BJ (cell line): ENCODE data around the gene SUMF2. TPM values are rescaled to one million over a fixed set of nuclear protein-coding genes. Genes with fewer than 3 reads are reported as not detected.

Source experiments
- CTCF ChIA-PET: fragments of 350-600 bp; formaldehyde crosslinking; extraction: SDS; loops from one replicate; lab custom pipeline; 2021; ENCODE audit warnings: antibody characterized with exemption, inconsistent platforms; lab: Yijun Ruan, JAX
- POLR2A ChIA-PET: fragments of 300-600 bp; sonication (Branson Sonifier 250); formaldehyde crosslinking; extraction: SDS; loops from one replicate; lab custom pipeline; 2021; ENCODE audit warnings: antibody characterized with exemption; lab: Charles Lee
- DNase-seq: peaks from one replicate; pipeline ENCODE4 v3.0.0-alpha.2; 2011; ENCODE audit warnings: low read depth
- H3K27me3 ChIP-seq: 2 replicates; pipeline ENCODE4 v1.6.0; 2011; ENCODE audit warnings: low read length; ENCODE audit not compliant: control insufficient read depth, insufficient read depth
- H3K36me3 ChIP-seq: 2 replicates; pipeline ENCODE4 v1.5.1; 2011; ENCODE audit warnings: low read length; ENCODE audit not compliant: control insufficient read depth, insufficient read depth
- H3K4me3 ChIP-seq: 2 replicates; pipeline ENCODE4 v1.5.1; 2011; ENCODE audit warnings: low read depth, mild to moderate bottlenecking, control low read depth, low read length
- polyA plus RNA-seq: library from polyadenylated mRNA; depleted of rRNA; stranded (reverse); fragments of >200 nt; gene quantifications from 2 replicates; pipeline ENCODE4 v1.2.3, GENCODE V29; 2011
- TF ChIP-seq, protein P1 (sequence below): IDR thresholded peaks from 2 replicates; pipeline ENCODE4 v1.5.1; 2011; ENCODE audit warnings: low read depth, mild to moderate bottlenecking, control low read depth, inconsistent platforms, low read length, moderate library complexity; ENCODE audit not compliant: insufficient read depth

The SUMF2 gene
- polyA plus RNA-seq, 1 experiment: 153 TPM

GRCh38 chr7:56051053-56051338, 13.1 kb upstream of the SUMF2 start:
- Histone ChIP-seq H3K27me3 (no peaks in the 10 kb centered on the region), H3K36me3 (no peaks in the 10 kb centered on the region), H3K4me3 (peak overlapping the region; percentile 86)
- TF ChIP-seq, protein P1, sequence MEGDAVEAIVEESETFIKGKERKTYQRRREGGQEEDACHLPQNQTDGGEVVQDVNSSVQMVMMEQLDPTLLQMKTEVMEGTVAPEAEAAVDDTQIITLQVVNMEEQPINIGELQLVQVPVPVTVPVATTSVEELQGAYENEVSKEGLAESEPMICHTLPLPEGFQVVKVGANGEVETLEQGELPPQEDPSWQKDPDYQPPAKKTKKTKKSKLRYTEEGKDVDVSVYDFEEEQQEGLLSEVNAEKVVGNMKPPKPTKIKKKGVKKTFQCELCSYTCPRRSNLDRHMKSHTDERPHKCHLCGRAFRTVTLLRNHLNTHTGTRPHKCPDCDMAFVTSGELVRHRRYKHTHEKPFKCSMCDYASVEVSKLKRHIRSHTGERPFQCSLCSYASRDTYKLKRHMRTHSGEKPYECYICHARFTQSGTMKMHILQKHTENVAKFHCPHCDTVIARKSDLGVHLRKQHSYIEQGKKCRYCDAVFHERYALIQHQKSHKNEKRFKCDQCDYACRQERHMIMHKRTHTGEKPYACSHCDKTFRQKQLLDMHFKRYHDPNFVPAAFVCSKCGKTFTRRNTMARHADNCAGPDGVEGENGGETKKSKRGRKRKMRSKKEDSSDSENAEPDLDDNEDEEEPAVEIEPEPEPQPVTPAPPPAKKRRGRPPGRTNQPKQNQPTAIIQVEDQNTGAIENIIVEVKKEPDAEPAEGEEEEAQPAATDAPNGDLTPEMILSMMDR: no peak
- CTCF ChIA-PET: interaction anchor here (0.5 to 2.0 kb wide), 14 partner anchors 9 to 410 kb away, joined by 3 to 8 read pairs (median 3); partner anchors contain the start of gene PHKG1
- POLR2A ChIA-PET: interaction anchor here (0.6 to 1.5 kb wide), 6 partner anchors 12 to 86 kb away, joined by 3 to 6 read pairs (median 3); partner anchors contain the start of genes NIPSNAP2 and SUMF2
- no peak for DNase-seq

- H3K27me3 ChIP-seq: no peaks in the 10 kb centered on the region
- peak; percentile 91 for DNase-seq
- H3K36me3 ChIP-seq: no peaks in the 10 kb centered on the region
- H3K4me3 ChIP-seq: peak within 1 kb of the TSS; percentile 86
- TF ChIP-seq, protein P1: no peak
- ChIA-PET CTCF (interaction anchor here (0.5 to 2.0 kb wide), 13 partner anchors 11 to 760 kb away, joined by 3 to 8 read pairs (median 3); partner anchors contain the start of genes PHKG1 and SUMF2), POLR2A (interaction anchor here (0.6 to 1.5 kb wide), 6 partner anchors 11 to 87 kb away, joined by 3 to 6 read pairs (median 3); partner anchors contain the start of genes NIPSNAP2 and SUMF2)
Measured at GRCh38 chr7:56051339-56052191, 12.5 kb upstream of the SUMF2 start, which contains the start of the genes CCT6A and PSPH. Gene CCT6A (plus strand): TSS chr7:56051765. CDS start chr7:56051849, 84 bp downstream. Gene PSPH (minus strand): TSS chr7:56051444. CDS start chr7:56021212, 30,232 bp downstream.

GRCh38 chr7:56053379-56053778, 10.7 kb upstream of the SUMF2 start:
- no peak for DNase-seq
- no peak overlapping the region for H3K4me3 ChIP-seq
- TF ChIP-seq, protein P1: no peak
- H3K27me3 ChIP-seq: no peaks in the 10 kb centered on the region
- H3K36me3 ChIP-seq: peaks cover 4% of the 10 kb centered on the region
- CTCF ChIA-PET: no interaction called here
- POLR2A ChIA-PET: no interaction called here

- no peak overlapping the region for H3K4me3 ChIP-seq
- TF ChIP-seq, protein P1: no peak
- POLR2A ChIA-PET: no interaction called here
- no peaks in the 10 kb centered on the region for H3K27me3 ChIP-seq
- no peak for DNase-seq
- H3K36me3 ChIP-seq: peaks cover 4% of the 10 kb centered on the region
- CTCF ChIA-PET: interaction anchor here (1.0 kb wide), 1 partner anchor 21 kb away, joined by 4 read pairs; no protein-coding TSS in a partner anchor
Measured at GRCh38 chr7:56053993-56054392, 10.1 kb upstream of the SUMF2 start.

DNA sequence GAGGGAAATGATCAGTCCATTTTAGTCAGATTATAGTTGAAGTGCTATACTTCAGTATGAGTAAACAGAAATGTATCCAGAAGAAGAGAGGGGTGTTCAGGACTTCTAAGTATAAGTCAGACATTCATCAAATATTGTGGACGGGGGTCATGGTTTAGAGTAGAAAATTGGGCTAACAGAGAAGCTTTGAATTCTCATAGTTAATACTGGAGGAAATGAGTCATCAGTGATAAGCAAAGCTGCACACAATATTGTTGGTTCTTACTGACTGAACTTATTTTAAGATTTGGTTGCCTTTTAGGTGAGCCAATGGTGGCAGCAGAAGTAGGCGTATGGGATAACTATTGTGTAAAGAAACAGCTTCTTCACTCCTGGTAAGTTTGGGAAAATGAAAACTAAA, 1.7 kb upstream of the SUMF2 start:
- Histone ChIP-seq H3K27me3 (no peaks in the 10 kb centered on the region), H3K4me3 (no peak overlapping the region), H3K36me3 (peaks cover 5% of the 10 kb centered on the region; the same call in 1 of the 2 replicates)
- TF ChIP-seq, protein P1: no peak
- CTCF ChIA-PET: interaction anchor here (0.6 to 1.2 kb wide), 4 partner anchors 11 to 99 kb away, joined by 3 to 4 read pairs (median 3); partner anchors contain the start of genes CCT6A and PSPH
- POLR2A ChIA-PET: interaction anchor here (0.6 kb wide), 1 partner anchor 11 kb away, joined by 3 read pairs; the partner anchor contains the start of gene PSPH
- DNase-seq: no peak
